ENCODE results near the gene PCGF3.

GRCh38 chr4:792626-793092, 87.0 kb downstream of the PCGF3 start:
- TF ChIP-seq CTCF (IDR thresholded peaks at IDR 0.05) (no peak), POLR2A (IDR thresholded peaks at IDR 0.05) (no peak), EP300 (IDR thresholded peaks at IDR 0.05) (no peak)

Data from tibial nerve (tissue), 4 donors.